GM21529 (cell line): ENCODE results near the gene MDH2.
"Not testable (repeated sequence)": the region's sequence is repeated elsewhere in the genome, so short reads cannot be mapped to it uniquely, and the experiment has no call there.

Source experiments
- ATAC-seq: cut with Tn5 transposase; IDR thresholded peaks from one replicate; pipeline ENCODE4 v1.9.1; 2021; ENCODE audit not compliant: unreplicated experiment

MDH2 gene

GRCh38 chr7:76071316-76072242, 23.7 kb downstream of the MDH2 start:
- ATAC-seq = no peak

- no peak for ATAC-seq
These were observed 24.6 kb downstream of the MDH2 start for GRCh38 chr7:76072243-76073148.

- no peak for ATAC-seq
These were observed 25.6 kb downstream of the MDH2 start for GRCh38 chr7:76073335-76073990.

- no peak for ATAC-seq
These were observed 26.5 kb downstream of the MDH2 start for GRCh38 chr7:76074306-76074971.

- no peak for ATAC-seq
These were observed 27.1 kb downstream of the MDH2 start for GRCh38 chr7:76074972-76075370.

GRCh38 chr7:76076995-76077394, 29.1 kb downstream of the MDH2 start:
- no peak for ATAC-seq

- no peak for ATAC-seq
These were observed 29.5 kb downstream of the MDH2 start for GRCh38 chr7:76077435-76077834.

GRCh38 chr7:76080204-76080603, 32.3 kb downstream of the MDH2 start:
- no peak for ATAC-seq

GRCh38 chr7:76084115-76084514, 36.2 kb downstream of the MDH2 start:
- not testable (repeated sequence) for ATAC-seq

GRCh38 chr7:76086070-76086469, 38.2 kb downstream of the MDH2 start:
- ATAC-seq = no peak

GRCh38 chr7:76087362-76087791, 39.5 kb downstream of the MDH2 start:
- ATAC-seq = not testable (repeated sequence)

GRCh38 chr7:76089865-76090475, 42.1 kb downstream of the MDH2 start:
- no peak for ATAC-seq

- ATAC-seq = no peak
These were observed 43.6 kb downstream of the MDH2 start for GRCh38 chr7:76091506-76091905.

- not testable (repeated sequence) for ATAC-seq
These were observed 45.6 kb downstream of the MDH2 start for GRCh38 chr7:76093531-76093930.

- not testable (repeated sequence) for ATAC-seq
These were observed 46.4 kb downstream of the MDH2 start for GRCh38 chr7:76094326-76094725.

GRCh38 chr7:76095908-76096307, 48.0 kb downstream of the MDH2 start:
- no peak for ATAC-seq

GRCh38 chr7:76101693-76102437, 54.0 kb downstream of the MDH2 start:
- ATAC-seq = not testable (repeated sequence)

GRCh38 chr7:76103788-76104187, 55.9 kb downstream of the MDH2 start:
- not testable (repeated sequence) for ATAC-seq

GRCh38 chr7:76106130-76106529, 58.2 kb downstream of the MDH2 start:
- ATAC-seq = not testable (repeated sequence)
